Endothelial cell of hepatic sinusoid (primary cell): ENCODE measurements around the gene CACNA1A.
"Not testable (repeated sequence)": the region's sequence is repeated elsewhere in the genome, so short reads cannot be mapped to it uniquely, and the experiment has no call there.

Experiments used
- in situ Hi-C: cut with HindIII; loops from 2 replicates; pipeline ENCODE4 v1.10.0; 2017; ENCODE audit warnings: low sequenced_read_pairs

Gene CACNA1A

GRCh38 chr19:13429563-13429962 lies 76.7 kb downstream of the CACNA1A start:
- in situ Hi-C loops: no loop called here

- in situ Hi-C loops: no loop called here
These were observed 77.9 kb downstream of the CACNA1A start for GRCh38 chr19:13428352-13428751.

- in situ Hi-C loops: no loop called here
These were observed 78.8 kb downstream of the CACNA1A start for GRCh38 chr19:13427273-13428051.

GRCh38 chr19:13425875-13426274 lies 80.4 kb downstream of the CACNA1A start:
- in situ Hi-C loops: not testable (repeated sequence)

GRCh38 chr19:13425151-13425550 lies 81.1 kb downstream of the CACNA1A start:
- in situ Hi-C loops: no loop called here

GRCh38 chr19:13420780-13421179 lies 85.5 kb downstream of the CACNA1A start:
- in situ Hi-C loops: no loop called here

- in situ Hi-C loops: loop anchor here (10.0 kb wide), 2 partner anchors 62 to 68 kb away; no protein-coding TSS in a partner anchor
These were observed 89.2 kb downstream of the CACNA1A start for GRCh38 chr19:13417054-13417453.

GRCh38 chr19:13411899-13412298 lies 94.4 kb downstream of the CACNA1A start:
- in situ Hi-C loops: loop anchor here (10.0 kb wide), 2 partner anchors 57 to 73 kb away; no protein-coding TSS in a partner anchor

- in situ Hi-C loops: loop anchor here (10.0 kb wide), 2 partner anchors 56 to 74 kb away; no protein-coding TSS in a partner anchor
These were observed 95.3 kb downstream of the CACNA1A start for GRCh38 chr19:13410946-13411345.

GRCh38 chr19:13408889-13409518 lies 97.3 kb downstream of the CACNA1A start:
- in situ Hi-C loops: no loop called here

GRCh38 chr19:13404236-13404635 lies 102.0 kb downstream of the CACNA1A start:
- in situ Hi-C loops: no loop called here

GRCh38 chr19:13401388-13401787 lies 104.9 kb downstream of the CACNA1A start:
- in situ Hi-C loops: no loop called here

GRCh38 chr19:13400296-13400695 lies 106.0 kb downstream of the CACNA1A start:
- in situ Hi-C loops: no loop called here

GRCh38 chr19:13399746-13400145 lies 106.5 kb downstream of the CACNA1A start:
- in situ Hi-C loops: loop anchor here (5.0 kb wide), 1 partner anchor 62 kb away; no protein-coding TSS in a partner anchor

GRCh38 chr19:13398780-13399726 lies 107.2 kb downstream of the CACNA1A start:
- in situ Hi-C loops: loop anchor here (5.0 kb wide), 1 partner anchor 62 kb away; no protein-coding TSS in a partner anchor

- in situ Hi-C loops: loop anchor here (5.0 kb wide), 1 partner anchor 61 kb away; no protein-coding TSS in a partner anchor
These were observed 108.1 kb downstream of the CACNA1A start for GRCh38 chr19:13398182-13398581.

- in situ Hi-C loops: loop anchor here (5.0 kb wide), 1 partner anchor 59 kb away; no protein-coding TSS in a partner anchor
These were observed 109.8 kb downstream of the CACNA1A start for GRCh38 chr19:13396250-13397080.

GRCh38 chr19:13382633-13382938 lies 123.7 kb downstream of the CACNA1A start:
- in situ Hi-C loops: no loop called here

GRCh38 chr19:13381827-13382632 lies 124.2 kb downstream of the CACNA1A start:
- in situ Hi-C loops: no loop called here
